A673 (cell line): Measurements from ENCODE around the gene CFL1.

Experiments used
- CTCF ChIP-seq: fragments of 300-800, 200-600 bp; sonication (generic); conservative IDR thresholded peaks from 2 replicates; pipeline ENCODE4 v1.5.1; 2017; ENCODE audit warnings: low read depth, mild to moderate bottlenecking, antibody characterized with exemption, low read length, moderate library complexity, mixed read lengths
- EZH2 ChIP-seq: fragments of 200-600 bp; sonication (generic); IDR thresholded peaks from 2 replicates; pipeline ENCODE4 v1.6.1; 2017; ENCODE audit warnings: borderline replicate concordance, low read depth, mild to moderate bottlenecking, mixed read lengths, antibody characterized with exemption, low read length; ENCODE audit not compliant: poor library complexity, severe bottlenecking

GRCh38 chr11:65833297-65834030, 24.5 kb downstream of the CFL1 start, which contains the start of gene SNX32:
- TF ChIP-seq CTCF, result no peak
- TF ChIP-seq EZH2, result no peak
